ENCODE data around the gene ADAMTSL5. TPM values are rescaled to one million over a fixed set of nuclear protein-coding genes. Genes with fewer than 3 reads are reported as not detected.
"Not testable (repeated sequence)": the region's sequence is repeated elsewhere in the genome, so short reads cannot be mapped to it uniquely, and the experiment has no call there.

Gene ADAMTSL5
- total and polyA plus RNA-seq, 2 of the 8 experiments (the other 6 are each of a cell fraction or from before 2014, with no cell fraction given) = 0.82 to 0.99 TPM

DNA sequence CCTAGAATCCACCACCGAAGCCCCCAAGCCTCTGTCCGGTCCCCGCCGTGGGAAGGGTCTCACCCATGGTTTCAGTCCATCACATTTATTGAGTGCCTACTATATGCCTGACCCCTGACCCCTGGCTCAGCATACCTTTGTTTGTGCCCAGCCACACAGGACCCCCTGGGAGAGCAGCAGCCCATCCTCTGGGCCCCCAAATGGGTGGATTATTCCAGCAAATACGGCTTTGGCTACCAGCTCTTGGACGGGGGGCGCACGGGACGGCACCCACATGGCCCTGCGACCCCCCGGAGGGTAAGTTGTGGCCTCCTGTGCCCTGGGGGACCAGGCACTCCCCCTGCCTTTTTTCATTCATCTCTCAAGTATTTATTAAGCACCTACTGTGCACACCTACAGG is 18.8 kb upstream of the ADAMTSL5 start (continued):
- TF ChIP-seq MAFK (IDR thresholded peaks at IDR 0.05; ENCODE audit: low read depth, low read length) = no peak
- no peak for TF ChIP-seq RXRA (IDR thresholded peaks at IDR 0.05; ENCODE audit: insufficient read depth, low read depth, low read length)
- no peak for TF ChIP-seq RAD21 (IDR thresholded peaks at IDR 0.05 in 1 of 2, conservative IDR thresholded peaks at IDR 0.05 in 1 of 2; ENCODE audit: low read depth in 2 of 2, low read length in 2 of 2)

DNA sequence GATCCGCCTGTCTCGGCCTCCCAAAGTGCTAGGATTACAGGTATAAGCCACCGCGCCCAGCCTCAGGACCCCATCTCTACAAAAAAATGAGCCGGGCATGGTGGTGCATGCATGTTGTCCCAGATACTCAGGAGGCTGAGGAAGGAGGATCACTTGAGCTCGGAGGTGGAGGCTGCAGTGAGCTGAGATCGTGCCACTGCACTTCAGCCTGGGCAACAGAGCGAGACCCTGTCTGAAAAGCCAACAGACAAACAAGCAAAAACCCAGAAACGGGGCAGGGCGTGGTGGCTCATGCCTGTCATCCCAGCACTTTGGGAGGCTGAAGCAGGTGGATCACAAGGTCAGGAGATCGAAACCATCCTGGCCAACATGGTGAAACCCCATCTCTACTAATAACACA is 18.0 kb upstream of the ADAMTSL5 start:
- H3K27ac ChIP-seq (ENCODE audit: low read depth, low read length); H2BK120ac ChIP-seq (replicated peaks; ENCODE audit: low read depth, low read length); H4K8ac ChIP-seq (ENCODE audit: extremely low read depth, insufficient read depth, low read length); H3K23me2 ChIP-seq (ENCODE audit: low read depth, low read length); H2AFZ ChIP-seq (ENCODE audit: low read length); H2AK5ac ChIP-seq (ENCODE audit: low read depth, low read length); H3K79me2 ChIP-seq (ENCODE audit: control insufficient read depth in 1 of 2, insufficient read depth in 2 of 2, low read length in 2 of 2); H3K14ac ChIP-seq (ENCODE audit: insufficient read length); H3K79me1 ChIP-seq (ENCODE audit: low read depth, low read length); H3K36me3 ChIP-seq (ENCODE audit: control insufficient read depth in 2 of 4, insufficient read depth in 4 of 4, low read length in 3 of 4); H4K91ac ChIP-seq (replicated peaks; ENCODE audit: insufficient read length, low read length); H3K18ac ChIP-seq (ENCODE audit: extremely low read depth, low read length); H4K20me1 ChIP-seq (replicated peaks in 1 of 2; ENCODE audit: control insufficient read depth in 1 of 2, insufficient read depth in 2 of 2, low read length in 2 of 2); CTCF ChIA-PET (ENCODE audit: partially characterized antibody); DNase-seq (ENCODE audit: low read depth in 1 of 2, low spot score in 2 of 2); H4K5ac ChIP-seq (ENCODE audit: insufficient read length, low read depth, low read length); H3K4ac ChIP-seq (replicated peaks; ENCODE audit: insufficient read length, low read depth, low read length); H3K56ac ChIP-seq (replicated peaks; ENCODE audit: insufficient read length, low read depth, low read length); H3K4me2 ChIP-seq (ENCODE audit: insufficient read depth in 1 of 2, low read depth in 2 of 2, low read length in 2 of 2); H2BK5ac ChIP-seq (ENCODE audit: low read depth, low read length); H2BK15ac ChIP-seq (ENCODE audit: low read length); H3K4me1 ChIP-seq (replicated peaks in 1 of 4; ENCODE audit: control insufficient read depth in 3 of 4, insufficient read depth in 4 of 4, low read length in 3 of 4); FAIRE-seq; H2BK12ac ChIP-seq (ENCODE audit: low read depth, low read length); H3K23ac ChIP-seq (ENCODE audit: insufficient read length); H3K4me3 ChIP-seq (ENCODE audit: extremely low read depth in 1 of 4, insufficient read depth in 2 of 4, low read depth in 3 of 4, low read length in 4 of 4); H3K9ac ChIP-seq (replicated peaks in 1 of 4; ENCODE audit: extremely low read depth in 1 of 4, low read depth in 3 of 4, low read length in 3 of 4); H3K27me3 ChIP-seq (replicated peaks in 1 of 4; ENCODE audit: control insufficient read depth in 3 of 4, extremely low read depth in 1 of 4, insufficient read depth in 3 of 4, low read length in 3 of 4); H3K9me3 ChIP-seq (ENCODE audit: insufficient read depth in 2 of 2, low read depth in 1 of 2, low read length in 1 of 2); H2BK20ac ChIP-seq (ENCODE audit: low read length): not testable (repeated sequence)
- POLR2A ChIA-PET (ENCODE audit: partially characterized antibody) = interaction anchor here (1.1 kb wide), 1 partner anchor 11 kb away, joined by 3 read pairs; no protein-coding TSS in a partner anchor
- 90% methylated on average over 11 of the region's 11 CpGs; no CpG with 5 or more reads in 1 of the 2 experiments for WGBS, 2 experiments (ENCODE audit: extremely low coverage in 1 of 2, insufficient coverage in 1 of 2, insufficient read length in 1 of 2, insufficient replicate concordance in 2 of 2, low coverage in 1 of 2, low lambda C conversion rate in 2 of 2, missing lambda C conversion rate in 1 of 2)
